Ishikawa (cell line): ENCODE results near the gene GFPT1.
A peak's percentile ranks its signal among the peaks of the same experiment; 100 is the strongest.

Experiments
- CEBPB ChIP-seq: IDR thresholded peaks from 2 replicates; pipeline ENCODE4 v1.6.1; 2012
- CREB1 ChIP-seq: IDR thresholded peaks from 2 replicates; pipeline ENCODE4 v1.6.1; 2012; ENCODE audit warnings: low read depth
- EGR1 ChIP-seq: IDR thresholded peaks from 2 replicates; pipeline ENCODE4 v1.6.1; 2012
- EP300 ChIP-seq: IDR thresholded peaks from 2 replicates; pipeline ENCODE4 v1.6.1; 2012; ENCODE audit warnings: borderline replicate concordance
- FOXM1 ChIP-seq: IDR thresholded peaks from 2 replicates; pipeline ENCODE4 v1.6.1; 2012; ENCODE audit warnings: low read depth, borderline replicate concordance
- NFIC ChIP-seq: IDR thresholded peaks from 2 replicates; pipeline ENCODE4 v1.6.1; 2012
- RAD21 ChIP-seq: IDR thresholded peaks from 2 replicates; pipeline ENCODE4 v1.6.1; 2012; ENCODE audit warnings: low read depth
- TAF1 ChIP-seq: IDR thresholded peaks from 2 replicates; pipeline ENCODE4 v1.6.1; 2012; ENCODE audit warnings: low read depth, mild to moderate bottlenecking
- TCF12 ChIP-seq: IDR thresholded peaks from 2 replicates; pipeline ENCODE4 v1.6.1; 2012; ENCODE audit warnings: low read depth
- TEAD4 ChIP-seq: IDR thresholded peaks from 2 replicates; pipeline ENCODE4 v1.6.1; 2012
- YY1 ChIP-seq: IDR thresholded peaks from 2 replicates; pipeline ENCODE4 v1.6.1; 2012; ENCODE audit warnings: low read depth
- ZBTB7A ChIP-seq: IDR thresholded peaks from 2 replicates; pipeline ENCODE4 v1.6.1; 2012; ENCODE audit warnings: low read depth
- TF ChIP-seq, protein P1 (sequence below): IDR thresholded peaks from 2 replicates; pipeline ENCODE4 v1.6.1; 2012
- TF ChIP-seq, protein P2 (sequence below): IDR thresholded peaks from 2 replicates; pipeline ENCODE4 v1.6.1; 2012; ENCODE audit warnings: low read depth, mild to moderate bottlenecking
- TF ChIP-seq, protein P3 (sequence below): IDR thresholded peaks from 2 replicates; pipeline ENCODE4 v1.6.1; 2012

Gene GFPT1

DNA sequence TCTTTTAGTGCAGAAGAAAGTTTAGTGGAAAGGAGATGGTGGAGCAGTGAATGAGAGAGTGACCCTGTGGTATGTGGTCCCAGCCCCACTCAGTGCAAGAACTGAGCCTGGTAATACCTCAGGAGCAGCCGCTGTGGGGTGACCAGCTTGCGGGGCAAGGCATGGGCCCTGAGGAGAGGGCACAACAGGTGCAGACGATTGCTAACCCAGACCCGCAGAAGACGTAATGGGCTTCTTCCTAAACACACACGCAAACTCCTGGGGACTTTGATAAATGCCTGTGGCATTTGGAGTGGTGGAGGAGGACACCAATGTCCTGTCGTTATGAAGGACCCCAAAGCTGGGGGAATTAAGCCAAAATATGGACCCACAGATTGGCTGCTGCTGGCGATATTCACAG, 78.7 kb downstream of the GFPT1 start:
- TF ChIP-seq FOXM1: no peak
- TF ChIP-seq ZBTB7A: no peak

DNA sequence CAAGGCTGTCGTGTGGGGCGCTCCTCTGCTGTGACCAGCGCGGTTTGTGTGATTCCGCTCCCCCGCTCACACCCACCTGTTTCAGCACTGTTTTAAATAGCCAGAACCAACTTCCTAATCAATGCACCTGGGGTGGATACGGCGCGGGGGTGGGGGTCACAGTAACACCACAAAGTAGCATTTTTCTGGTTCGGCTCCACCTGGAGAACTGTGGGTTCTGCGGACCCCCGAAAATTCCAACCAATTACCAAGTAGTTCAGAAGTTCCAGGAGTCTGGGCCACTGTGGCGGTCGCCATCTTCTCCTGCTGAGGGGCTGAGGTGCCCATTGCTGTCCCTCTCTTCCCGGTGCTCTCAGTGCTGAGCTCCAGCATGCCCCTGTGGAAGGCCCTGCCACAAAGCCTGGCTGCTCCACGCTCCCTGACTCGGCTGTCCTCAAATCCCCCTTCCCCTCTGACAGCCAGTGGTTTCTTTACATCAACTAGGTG, 79.4 kb downstream of the GFPT1 start:
- TF ChIP-seq EGR1: no peak
- no peak for TF ChIP-seq CREB1
- no peak for TF ChIP-seq TAF1
- no peak for TF ChIP-seq EP300
- TF ChIP-seq RAD21: no peak
- TF ChIP-seq TCF12: no peak
- no peak for TF ChIP-seq YY1
- TF ChIP-seq, protein P1, sequence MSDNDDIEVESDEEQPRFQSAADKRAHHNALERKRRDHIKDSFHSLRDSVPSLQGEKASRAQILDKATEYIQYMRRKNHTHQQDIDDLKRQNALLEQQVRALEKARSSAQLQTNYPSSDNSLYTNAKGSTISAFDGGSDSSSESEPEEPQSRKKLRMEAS: no peak
- no peak for TF ChIP-seq NFIC
- TF ChIP-seq, protein P2, sequence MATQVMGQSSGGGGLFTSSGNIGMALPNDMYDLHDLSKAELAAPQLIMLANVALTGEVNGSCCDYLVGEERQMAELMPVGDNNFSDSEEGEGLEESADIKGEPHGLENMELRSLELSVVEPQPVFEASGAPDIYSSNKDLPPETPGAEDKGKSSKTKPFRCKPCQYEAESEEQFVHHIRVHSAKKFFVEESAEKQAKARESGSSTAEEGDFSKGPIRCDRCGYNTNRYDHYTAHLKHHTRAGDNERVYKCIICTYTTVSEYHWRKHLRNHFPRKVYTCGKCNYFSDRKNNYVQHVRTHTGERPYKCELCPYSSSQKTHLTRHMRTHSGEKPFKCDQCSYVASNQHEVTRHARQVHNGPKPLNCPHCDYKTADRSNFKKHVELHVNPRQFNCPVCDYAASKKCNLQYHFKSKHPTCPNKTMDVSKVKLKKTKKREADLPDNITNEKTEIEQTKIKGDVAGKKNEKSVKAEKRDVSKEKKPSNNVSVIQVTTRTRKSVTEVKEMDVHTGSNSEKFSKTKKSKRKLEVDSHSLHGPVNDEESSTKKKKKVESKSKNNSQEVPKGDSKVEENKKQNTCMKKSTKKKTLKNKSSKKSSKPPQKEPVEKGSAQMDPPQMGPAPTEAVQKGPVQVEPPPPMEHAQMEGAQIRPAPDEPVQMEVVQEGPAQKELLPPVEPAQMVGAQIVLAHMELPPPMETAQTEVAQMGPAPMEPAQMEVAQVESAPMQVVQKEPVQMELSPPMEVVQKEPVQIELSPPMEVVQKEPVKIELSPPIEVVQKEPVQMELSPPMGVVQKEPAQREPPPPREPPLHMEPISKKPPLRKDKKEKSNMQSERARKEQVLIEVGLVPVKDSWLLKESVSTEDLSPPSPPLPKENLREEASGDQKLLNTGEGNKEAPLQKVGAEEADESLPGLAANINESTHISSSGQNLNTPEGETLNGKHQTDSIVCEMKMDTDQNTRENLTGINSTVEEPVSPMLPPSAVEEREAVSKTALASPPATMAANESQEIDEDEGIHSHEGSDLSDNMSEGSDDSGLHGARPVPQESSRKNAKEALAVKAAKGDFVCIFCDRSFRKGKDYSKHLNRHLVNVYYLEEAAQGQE: no peak
- no peak for TF ChIP-seq FOXM1
- no peak for TF ChIP-seq ZBTB7A
- TF ChIP-seq, protein P3, sequence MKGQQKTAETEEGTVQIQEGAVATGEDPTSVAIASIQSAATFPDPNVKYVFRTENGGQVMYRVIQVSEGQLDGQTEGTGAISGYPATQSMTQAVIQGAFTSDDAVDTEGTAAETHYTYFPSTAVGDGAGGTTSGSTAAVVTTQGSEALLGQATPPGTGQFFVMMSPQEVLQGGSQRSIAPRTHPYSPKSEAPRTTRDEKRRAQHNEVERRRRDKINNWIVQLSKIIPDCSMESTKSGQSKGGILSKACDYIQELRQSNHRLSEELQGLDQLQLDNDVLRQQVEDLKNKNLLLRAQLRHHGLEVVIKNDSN: no peak
- no peak for TF ChIP-seq CEBPB
- TF ChIP-seq TEAD4: no peak

DNA sequence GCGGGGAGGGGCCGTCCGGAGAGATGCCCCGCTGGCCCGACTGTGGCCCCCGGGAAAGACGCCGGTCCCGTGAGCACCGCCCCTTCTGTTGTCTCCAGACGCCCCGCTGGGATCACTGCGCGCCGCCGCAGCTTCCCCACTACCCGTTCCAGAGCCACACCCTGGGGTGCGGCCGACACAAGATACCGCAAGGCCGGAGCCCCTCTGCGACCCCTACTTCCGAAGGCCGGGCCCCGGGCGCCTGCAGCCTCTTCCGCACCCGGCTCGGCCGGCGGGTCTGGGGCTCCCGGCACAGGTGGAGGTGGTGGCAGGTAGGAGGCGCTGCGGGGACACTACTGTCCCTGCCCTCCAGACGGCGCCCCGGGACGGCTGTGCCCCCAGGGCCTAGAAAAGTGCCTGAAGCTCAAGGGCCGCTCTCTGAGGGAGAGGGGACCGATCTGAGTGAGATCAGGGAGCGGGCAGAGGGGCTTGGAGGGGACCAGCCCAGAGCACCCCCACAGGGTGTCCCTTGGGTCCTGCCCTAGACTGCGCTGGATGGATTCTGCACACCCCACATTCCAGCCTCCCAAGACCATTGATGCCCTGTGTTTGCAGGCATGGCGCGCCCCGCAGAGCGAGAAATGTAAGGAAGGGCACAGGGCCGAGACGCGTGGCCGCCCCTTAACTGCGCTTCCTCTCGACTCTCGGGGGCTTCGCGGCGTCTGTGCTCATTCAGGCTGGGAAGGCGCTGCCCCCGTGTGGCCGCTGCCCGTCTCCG, 80.0 kb downstream of the GFPT1 start:
- TF ChIP-seq YY1 (no peak; the same call in 1 of the 2 replicates), CEBPB (no peak), RAD21 (peak; percentile 89), EGR1 (no peak), FOXM1 (no peak), CREB1 (no peak), TEAD4 (peak; percentile 42), TAF1 (no peak), ZBTB7A (peak; percentile 96), TCF12 (peak; percentile 34; the same call in 1 of the 2 replicates), NFIC (no peak), EP300 (no peak)
- TF ChIP-seq, protein P1: peak; percentile 25; the same call in 1 of the 2 replicates
- TF ChIP-seq, protein P3: no peak
- TF ChIP-seq, protein P2: no peak

DNA sequence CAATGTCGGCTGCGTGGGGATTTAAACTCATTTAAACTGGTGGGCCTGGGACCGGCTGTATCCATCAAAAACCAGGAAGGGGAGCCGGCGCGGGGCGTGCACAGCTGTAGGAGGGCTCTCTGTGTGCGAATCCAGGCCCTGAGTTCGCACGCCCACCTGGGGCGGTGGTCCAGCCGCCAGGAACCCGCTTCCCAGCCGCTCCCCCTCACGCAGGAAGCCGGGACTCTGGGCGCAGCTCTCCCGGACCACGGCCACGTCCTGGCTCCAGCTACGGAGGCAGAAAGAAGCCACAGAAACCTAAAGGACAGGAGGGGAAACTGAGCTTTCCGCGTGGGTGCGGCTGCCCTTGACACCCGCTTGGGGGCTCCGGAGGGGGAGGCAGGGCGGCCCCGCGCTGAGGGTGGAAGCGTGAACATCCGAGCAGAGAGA, 80.6 kb downstream of the GFPT1 start:
- no peak for TF ChIP-seq RAD21
- TF ChIP-seq FOXM1: no peak
- no peak for TF ChIP-seq NFIC
- no peak for TF ChIP-seq CEBPB
- no peak for TF ChIP-seq TCF12
- no peak for TF ChIP-seq ZBTB7A
- TF ChIP-seq, protein P2: no peak
- TF ChIP-seq, protein P1: no peak
- TF ChIP-seq YY1: no peak
- no peak for TF ChIP-seq EGR1
- TF ChIP-seq EP300: no peak
- no peak for TF ChIP-seq TAF1
- no peak for TF ChIP-seq CREB1
- TF ChIP-seq TEAD4: no peak
- TF ChIP-seq, protein P3: no peak
